GM21367 (cell line): ENCODE results near the gene YIPF2.
"Not testable (repeated sequence)": the region's sequence is repeated elsewhere in the genome, so short reads cannot be mapped to it uniquely, and the experiment has no call there.

Experiments
- ATAC-seq: cut with Tn5 transposase; IDR thresholded peaks from one replicate; pipeline ENCODE4 v1.9.1; 2021; ENCODE audit not compliant: unreplicated experiment

YIPF2 gene

GRCh38 chr19:10928563-10929401 lies at the start of gene YIPF2, which contains the start of gene TIMM29:
YIPF2 (minus strand) TSS chr19:10928639; CDS start chr19:10928410, 229 bp downstream.
TIMM29 (plus strand) TSS chr19:10928811; CDS start chr19:10928823, 12 bp downstream.
- ATAC-seq: no peak

DNA sequence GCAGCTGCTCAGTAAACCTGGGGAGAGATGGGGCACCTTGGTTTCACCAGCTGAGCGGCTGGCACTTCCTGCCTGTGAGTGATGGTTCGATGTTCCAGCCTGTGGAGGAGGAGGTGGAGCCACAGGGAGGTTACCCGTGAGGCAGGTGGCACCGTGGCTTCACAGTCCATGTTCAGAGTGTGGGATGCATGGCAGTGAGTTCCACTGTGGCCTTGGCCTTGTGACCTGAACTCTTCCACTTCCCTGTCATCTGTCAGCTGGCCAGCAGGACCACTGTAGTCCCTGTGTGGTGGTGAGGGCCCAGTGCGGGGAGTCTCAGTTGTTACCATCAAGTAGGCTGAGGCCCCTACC lies 49.3 kb upstream of the YIPF2 start:
- no peak for ATAC-seq

GRCh38 chr19:10976131-10976892 lies 47.9 kb upstream of the YIPF2 start:
- ATAC-seq: no peak

DNA sequence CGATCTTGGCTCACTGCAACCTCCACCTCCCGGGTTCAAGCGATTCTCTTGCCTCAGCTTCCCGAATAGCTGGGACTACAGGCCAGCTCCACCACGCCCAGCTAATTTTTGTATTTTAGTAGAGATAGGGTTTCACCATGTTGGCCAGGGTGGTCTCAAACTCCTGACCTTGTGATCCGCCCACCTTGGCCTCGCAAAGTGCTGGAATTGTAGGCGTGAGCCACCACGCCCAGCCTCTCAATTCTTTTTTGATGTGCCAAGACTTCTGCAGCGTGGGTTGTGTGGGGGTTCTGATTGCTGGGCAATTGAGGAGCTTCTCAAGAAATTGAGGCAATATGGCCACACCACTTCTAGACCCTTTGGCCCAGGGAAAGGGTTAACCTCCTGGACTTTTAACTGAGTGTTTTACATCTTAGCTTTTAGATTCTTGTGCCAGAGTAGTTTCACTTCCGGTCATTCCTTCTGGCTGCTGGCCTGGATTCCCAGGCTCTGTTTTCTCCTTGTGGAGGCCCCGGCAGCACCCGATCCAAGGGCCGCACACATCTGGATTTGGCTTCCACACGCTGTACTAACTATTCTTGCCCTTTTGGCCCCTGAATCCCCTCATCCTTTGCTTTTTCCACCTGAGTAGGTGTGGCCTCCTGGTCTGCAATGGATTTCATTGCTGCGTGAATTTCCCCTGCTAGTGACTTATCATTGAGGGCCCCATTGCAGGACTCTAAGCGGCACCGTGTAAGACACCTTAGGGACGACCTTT lies 47.1 kb upstream of the YIPF2 start:
- ATAC-seq: no peak

DNA sequence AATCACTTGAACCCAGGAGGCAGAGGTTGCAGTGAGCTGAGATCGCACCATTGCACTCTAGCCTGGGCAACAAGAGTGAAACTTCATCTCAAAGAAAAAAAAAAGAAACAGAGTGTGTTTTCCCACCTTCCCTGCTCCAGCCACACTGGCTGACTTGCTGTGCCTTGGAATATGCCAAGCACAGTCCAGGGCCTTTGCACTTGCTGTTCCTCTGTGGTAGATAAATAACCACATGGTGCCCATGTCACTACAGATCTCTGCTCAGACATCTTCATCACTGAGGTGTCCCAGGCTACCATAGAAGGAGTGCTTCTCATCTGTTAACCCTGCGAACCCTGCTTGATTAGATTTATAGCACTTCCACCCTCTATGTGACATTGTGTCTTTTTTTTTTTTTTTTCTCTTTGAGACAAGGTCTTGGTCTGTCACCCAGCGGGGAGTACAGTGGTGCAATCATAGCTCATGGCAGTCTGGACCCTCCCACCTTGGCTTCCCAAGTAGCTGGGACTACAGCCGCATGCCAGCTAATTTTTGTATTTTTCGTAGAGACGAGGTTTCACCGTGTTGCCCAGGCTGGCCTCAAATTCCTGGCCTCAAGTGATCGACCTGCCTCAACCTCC lies 42.8 kb upstream of the YIPF2 start:
- no peak for ATAC-seq

DNA sequence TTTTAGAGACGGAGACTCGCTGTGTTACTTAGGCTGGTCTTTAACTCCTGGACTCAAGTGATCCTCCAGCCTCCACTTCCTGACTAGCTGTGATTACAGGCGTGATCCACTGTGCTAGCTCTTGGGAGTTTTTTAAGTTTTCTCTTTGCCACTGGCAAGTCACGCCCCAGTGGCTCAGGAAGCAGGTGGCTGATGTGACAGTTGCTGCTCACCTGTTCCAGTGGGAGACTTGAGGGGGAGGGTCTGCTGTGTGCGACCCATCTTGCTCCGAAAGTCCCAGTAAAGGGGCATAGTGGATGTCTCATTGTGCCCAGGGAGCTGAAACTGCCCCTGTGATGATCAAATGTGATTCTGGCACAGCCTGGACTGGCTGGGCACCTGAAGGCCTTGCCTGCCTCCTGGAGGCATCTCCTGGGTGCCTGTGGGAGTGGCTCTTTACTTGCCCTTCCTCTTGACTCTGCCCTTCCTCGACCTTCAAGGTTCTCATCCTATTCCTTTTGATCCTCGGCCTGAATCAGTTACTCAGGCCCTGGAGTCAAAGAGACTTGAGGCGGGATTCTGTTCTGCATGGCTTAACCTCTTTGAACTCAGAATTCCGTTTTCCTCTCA lies 40.2 kb upstream of the YIPF2 start:
- ATAC-seq: no peak

GRCh38 chr19:10966809-10967208 lies 38.4 kb upstream of the YIPF2 start:
- no peak for ATAC-seq

DNA sequence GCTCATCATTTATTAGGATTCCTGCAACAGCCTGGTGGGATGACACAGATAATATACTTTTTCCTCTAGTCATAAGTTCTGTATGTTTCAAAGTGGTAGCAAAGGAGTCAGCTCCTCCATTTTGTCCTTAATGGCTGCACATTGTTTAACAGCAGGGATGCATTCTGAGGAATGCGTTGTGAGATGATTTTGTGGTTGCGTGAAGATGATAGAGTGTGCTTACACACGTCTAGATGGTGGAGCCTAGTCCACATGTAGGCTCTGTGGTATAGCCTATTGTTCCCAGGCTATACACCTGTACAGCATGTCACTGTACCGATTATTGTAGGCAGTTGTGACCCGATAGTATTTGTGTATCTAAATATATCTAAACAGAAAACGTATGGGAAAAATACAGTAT lies 37.0 kb upstream of the YIPF2 start:
- no peak for ATAC-seq

GRCh38 chr19:10964903-10965302 lies 36.5 kb upstream of the YIPF2 start:
- no peak for ATAC-seq

GRCh38 chr19:10963865-10964264 lies 35.4 kb upstream of the YIPF2 start:
- ATAC-seq: no peak

GRCh38 chr19:10962863-10963262 lies 34.4 kb upstream of the YIPF2 start:
- no peak for ATAC-seq

DNA sequence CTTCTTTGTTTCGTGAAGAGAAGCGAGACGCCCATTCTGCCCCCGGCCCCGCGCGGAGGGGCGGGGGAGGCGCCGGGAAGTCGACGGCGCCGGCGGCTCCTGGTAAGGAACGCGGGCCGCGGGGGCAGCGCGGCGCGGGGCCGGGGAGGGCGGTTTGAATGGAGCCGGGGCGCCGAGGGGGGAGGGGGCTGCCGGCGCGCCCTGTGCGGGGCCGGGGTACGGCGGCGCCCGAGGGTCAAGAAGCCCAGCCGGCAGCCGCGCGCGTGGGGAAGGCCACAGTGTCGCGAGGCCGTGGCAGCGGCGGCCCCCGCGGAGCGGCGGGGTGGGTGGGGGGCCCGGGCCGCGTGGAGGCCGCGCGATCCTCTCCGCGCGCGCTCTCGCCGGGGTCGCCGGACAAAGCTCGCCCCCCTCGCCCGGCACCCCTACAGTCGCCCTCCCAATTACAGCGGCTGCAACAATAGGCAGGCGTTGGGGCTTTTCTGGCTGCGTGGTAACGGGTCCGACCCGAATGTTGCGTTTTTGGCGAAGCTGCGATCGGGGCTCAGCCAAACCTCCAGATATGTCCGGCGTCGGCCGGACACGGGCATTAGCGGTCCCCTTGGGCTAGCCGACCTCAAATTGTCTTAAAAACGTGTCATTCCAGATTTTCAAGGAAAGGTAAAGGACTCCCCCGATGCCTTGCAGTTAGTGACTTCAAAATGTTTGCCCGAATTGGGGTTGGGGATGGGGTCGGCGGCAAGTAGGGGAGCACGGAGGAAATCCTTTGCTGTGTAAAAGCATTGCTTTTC lies 32.8 kb upstream of the YIPF2 start:
- peak; percentile 27 for ATAC-seq

GRCh38 chr19:10960314-10961072 lies 32.1 kb upstream of the YIPF2 start, which contains the start of gene SMARCA4:
SMARCA4 (plus strand) TSS chr19:10961030; CDS start chr19:10984152, 23,122 bp downstream.
- peak; percentile 58 for ATAC-seq

GRCh38 chr19:10959277-10959968 lies 31.0 kb upstream of the YIPF2 start:
- ATAC-seq: not testable (repeated sequence)

GRCh38 chr19:10952809-10953208 lies 24.4 kb upstream of the YIPF2 start:
- no peak for ATAC-seq

GRCh38 chr19:10946958-10947657 lies 18.7 kb upstream of the YIPF2 start:
- no peak for ATAC-seq

- ATAC-seq: no peak
These were observed 16.8 kb upstream of the YIPF2 start for GRCh38 chr19:10945264-10945663.

GRCh38 chr19:10943412-10943811 lies 15.0 kb upstream of the YIPF2 start:
- not testable (repeated sequence) for ATAC-seq
